GM21786 (cell line): ENCODE measurements around the gene ZNF121.
"Not testable (repeated sequence)": the region's sequence is repeated elsewhere in the genome, so short reads cannot be mapped to it uniquely, and the experiment has no call there.

ENCODE experiments used
- ATAC-seq: cut with Tn5 transposase; IDR thresholded peaks from one replicate; pipeline ENCODE4 v1.9.1; 2021; ENCODE audit not compliant: unreplicated experiment

Gene ZNF121

GRCh38 chr19:9584073-9584833, at the start of gene ZNF121:
ZNF121 (minus strand) TSS chr19:9584504; CDS start chr19:9568097, 16,407 bp downstream.
- peak; percentile 83 for ATAC-seq

GRCh38 chr19:9627856-9628255, 43.6 kb upstream of the ZNF121 start:
- no peak for ATAC-seq

GRCh38 chr19:9622531-9622930, 38.2 kb upstream of the ZNF121 start:
- ATAC-seq, result no peak

GRCh38 chr19:9621156-9622037, 37.1 kb upstream of the ZNF121 start, which contains the start of gene ZNF561:
ZNF561 (minus strand) TSS chr19:9621232; CDS start chr19:9619456, 1,776 bp downstream.
- peak; percentile 60 for ATAC-seq

GRCh38 chr19:9620842-9621155, 36.5 kb upstream of the ZNF121 start:
- ATAC-seq, result peak; percentile 31

- no peak for ATAC-seq
Observed at GRCh38 chr19:9615844-9616243, 31.5 kb upstream of the ZNF121 start.

GRCh38 chr19:9610484-9611113, 26.3 kb upstream of the ZNF121 start:
- no peak for ATAC-seq

GRCh38 chr19:9608912-9609311, 24.6 kb upstream of the ZNF121 start:
- ATAC-seq, result no peak

GRCh38 chr19:9597027-9597426, 12.7 kb upstream of the ZNF121 start:
- no peak for ATAC-seq

- ATAC-seq, result no peak
Observed at GRCh38 chr19:9586764-9587163, 2.5 kb upstream of the ZNF121 start.

- ATAC-seq, result not testable (repeated sequence)
Observed at GRCh38 chr19:9582081-9582725, 2.1 kb downstream of the ZNF121 start.

GRCh38 chr19:9580728-9581127, 3.6 kb downstream of the ZNF121 start:
- no peak for ATAC-seq

GRCh38 chr19:9570255-9570654, 14.0 kb downstream of the ZNF121 start:
- ATAC-seq, result no peak

GRCh38 chr19:9566729-9567128, 17.6 kb downstream of the ZNF121 start:
- no peak for ATAC-seq

- ATAC-seq, result no peak
Observed at GRCh38 chr19:9565900-9566705, 18.2 kb downstream of the ZNF121 start.

- ATAC-seq, result no peak
Observed at GRCh38 chr19:9552536-9553274, 31.6 kb downstream of the ZNF121 start.

GRCh38 chr19:9547870-9548269, 36.4 kb downstream of the ZNF121 start:
- ATAC-seq, result no peak

- ATAC-seq, result not testable (repeated sequence)
Observed at GRCh38 chr19:9541281-9541680, 43.0 kb downstream of the ZNF121 start.

- not testable (repeated sequence) for ATAC-seq
Observed at GRCh38 chr19:9539921-9540320, 44.4 kb downstream of the ZNF121 start.

GRCh38 chr19:9539201-9539600, 45.1 kb downstream of the ZNF121 start:
- not testable (repeated sequence) for ATAC-seq
